K562 (cell line): ENCODE data around the gene ELF1. TPM values are rescaled to one million over a fixed set of nuclear protein-coding genes. Genes with fewer than 3 reads are reported as not detected.
A peak's percentile ranks its signal among the peaks of the same experiment; 100 is the strongest.
"Not testable (repeated sequence)": the region's sequence is repeated elsewhere in the genome, so short reads cannot be mapped to it uniquely, and the experiment has no call there.

Experiments used
- ATAC-seq: fragments of 200-7000 bp; cut with Tn5 transposase; 3 replicates; pipeline ENCODE4 v1.9.1; 2020; ENCODE audit warnings: moderate library complexity
- BruUV-seq: library from RNA; stranded (reverse); fragments of 400-500 nt; replicated peaks from 2 replicates; lab custom pipeline; 2021; lab: Mats Ljungman, UMichigan
- CTCF ChIA-PET: fragments of 300-600 bp; formaldehyde crosslinking; extraction: SDS; loops from one replicate; lab custom pipeline; 2021; ENCODE audit warnings: low intra/inter-chr PET ratio; lab: Yijun Ruan, JAX
- POLR2A ChIA-PET: fragments of 300-600, 350-650 bp; sonication (Branson Sonifier 250); formaldehyde crosslinking; extraction: SDS; loops from one replicate; lab custom pipeline; 2021; ENCODE audit warnings: antibody characterized with exemption, inconsistent platforms; lab: Yijun Ruan, JAX
- DNase-seq, 4 experiments: peaks; one replicate each; pipeline versions ENCODE4 v3.0.0 to v3.0.0-alpha.2; 2011 to 2018; ENCODE audit warnings: low spot score in 3 of 4, mixed read lengths in 3 of 4; ENCODE audit errors: extremely low read depth in 1 of 4
- FAIRE-seq: peaks from 2 replicates; lab custom pipeline; 2011; peaks lifted over from hg19 to GRCh38; lab: Jason Lieb, UNC
- H2AFZ ChIP-seq: 2 replicates; pipeline ENCODE4 v1.6.0; 2011; ENCODE audit warnings: low read depth, low read length, control low read depth, inconsistent platforms
- H3K27ac ChIP-seq: fragments of 200-600 bp; 3 replicates; pipeline ENCODE4 v1.8.0; 2011; ENCODE audit warnings: low read depth, mild to moderate bottlenecking, control low read depth, inconsistent platforms, low read length, moderate library complexity, mixed read lengths; ENCODE audit errors: extremely low read depth
- H3K27me3 ChIP-seq, 2 experiments: fragments of 300-600 bp in 1 of 2; 2 replicates in 1 of 2; 3 replicates in 1 of 2; pipeline versions ENCODE4 v1.6.0 to v1.8.0; 2011; ENCODE audit warnings: inconsistent platforms in 2 of 2, low read length in 2 of 2, mild to moderate bottlenecking in 1 of 2, mixed read lengths in 1 of 2, moderate library complexity in 1 of 2; ENCODE audit not compliant: control insufficient read depth in 2 of 2, insufficient read depth in 2 of 2
- H3K36me3 ChIP-seq: fragments of 300-600 bp; 3 replicates; pipeline ENCODE4 v1.8.0; 2011; ENCODE audit warnings: mild to moderate bottlenecking, low read length, inconsistent platforms; ENCODE audit not compliant: control insufficient read depth, insufficient read depth
- H3K4me1 ChIP-seq, 2 experiments: fragments of 200-600 bp in 1 of 2; replicated peaks in 1 of 2; 2 replicates in 1 of 2; 3 replicates in 1 of 2; pipeline versions ENCODE4 v1.5.1 to v1.8.0; 2011; ENCODE audit warnings: inconsistent platforms in 2 of 2, low read length in 2 of 2, mild to moderate bottlenecking in 1 of 2, mixed read lengths in 1 of 2, moderate library complexity in 1 of 2; ENCODE audit not compliant: control insufficient read depth in 2 of 2, insufficient read depth in 2 of 2
- H3K4me2 ChIP-seq: 2 replicates; pipeline ENCODE4 v1.6.1; 2011; ENCODE audit warnings: low read length, control low read depth, inconsistent platforms, mixed read lengths; ENCODE audit not compliant: insufficient read depth
- H3K4me3 ChIP-seq: fragments of 200-600 bp; sonication (generic), shearing (Covaris generic); 2 replicates; pipeline ENCODE4 v1.5.1; 2016; ENCODE audit warnings: control low read depth, inconsistent platforms
- H3K79me2 ChIP-seq: fragments of 200-600 bp; 3 replicates; pipeline ENCODE4 v1.8.0; 2011; ENCODE audit warnings: low read length, inconsistent platforms; ENCODE audit not compliant: control insufficient read depth, insufficient read depth
- H3K9ac ChIP-seq, 2 experiments: 2 replicates each; pipeline versions ENCODE4 v1.6.0 to v1.6.1; 2011; ENCODE audit warnings: low read depth in 2 of 2, low read length in 2 of 2, control low read depth in 1 of 2, inconsistent platforms in 1 of 2, mild to moderate bottlenecking in 1 of 2, mixed read lengths in 1 of 2; ENCODE audit not compliant: insufficient read depth in 1 of 2
- H3K9me1 ChIP-seq: one replicate; pipeline ENCODE4 v1.6.0; 2011; ENCODE audit warnings: inconsistent platforms, mild to moderate bottlenecking, low read length, moderate library complexity; ENCODE audit not compliant: control insufficient read depth, insufficient read depth
- H3K9me3 ChIP-seq: replicated peaks from 2 replicates; pipeline ENCODE4 v1.5.1; 2011; ENCODE audit warnings: low read depth, low read length, inconsistent platforms; ENCODE audit not compliant: control insufficient read depth, insufficient read depth
- H4K20me1 ChIP-seq: replicated peaks from 2 replicates; pipeline ENCODE4 v1.6.1; 2011; ENCODE audit warnings: low read length, inconsistent platforms, mixed read lengths; ENCODE audit not compliant: control insufficient read depth, insufficient read depth
- BCOR ChIP-seq: fragments of 450-650 bp; IDR thresholded peaks from 2 replicates; pipeline ENCODE4 v1.6.1; 2016
- HNRNPL ChIP-seq: fragments of 200-400 bp; formaldehyde crosslinking; IDR thresholded peaks from 2 replicates; pipeline ENCODE4 v1.6.1; 2017; ENCODE audit warnings: low read depth, mild to moderate bottlenecking, low read length
- KDM1A ChIP-seq, 2 experiments: fragments of 450-650 bp; IDR thresholded peaks; 2 replicates each; pipeline ENCODE4 v1.6.1; 2016; ENCODE audit warnings: mild to moderate bottlenecking in 2 of 2
- SPI1 ChIP-seq: IDR thresholded peaks from 2 replicates; pipeline ENCODE4 v1.6.1; 2011; ENCODE audit warnings: low read depth, low read length, control low read depth, borderline replicate concordance
- ZNF146 ChIP-seq: IDR thresholded peaks from one replicate; pipeline ENCODE4 v1.6.1; 2018; ENCODE audit warnings: missing compliant biosample characterization; ENCODE audit not compliant: unreplicated experiment
- WGBS: fragments of 100-300 bp; shearing (Covaris generic); methylation state at CpG from one replicate; pipeline ENCODE4 v1.1.6; 2016; ENCODE audit warnings: low coverage, mixed read lengths; ENCODE audit not compliant: insufficient coverage; ENCODE audit errors: missing lambda C conversion rate; 5-methylcytosine and 5-hydroxymethylcytosine counted together
- in situ Hi-C: fragments of 300-500 bp; cut with MboI; formaldehyde crosslinking; loops from 4 replicates; pipeline ENCODE4 v1.15.0; 2018; ENCODE audit warnings: inconsistent platforms, mixed read lengths
- intact Hi-C: fragments of 100-400 bp; cut with micrococcal nuclease; formaldehyde crosslinking; loops from 2 replicates; pipeline ENCODE4 v1.14.2; 2022
- polyA plus RNA-seq, 8 experiments: library from polyadenylated mRNA; depleted of rRNA in 4 of 8; stranded (reverse) in 5 of 8; unstranded in 3 of 8; fragments of >200 nt; fragmentation: Nextera tagmentation in 2 of 8; fragmentation: Illumina TruSeq in 1 of 8; extraction: Ambion mirVana in 2 of 8; extraction: Trizol in 1 of 8; gene quantifications; 2 replicates each; pipeline versions ENCODE4 v1.2.1 to v1.2.3, GENCODE V29; 2011 to 2014; ENCODE audit warnings: inconsistent platforms in 1 of 8, missing spikeins in 1 of 8
- total RNA-seq, 7 experiments: library from RNA; depleted of rRNA in 6 of 7; stranded (reverse); fragments of >200 nt in 6 of 7; fragmentation: Illumina TruSeq in 2 of 7; extraction: Trizol in 2 of 7; gene quantifications; 2 replicates each; pipeline versions ENCODE4 v1.2.1 to v1.2.3, GENCODE V29; 2011 to 2021; ENCODE audit warnings: low replicate concordance in 1 of 7

ELF1 gene
- total and polyA plus RNA-seq, 9 of the 15 experiments (the other 6 are each of a cell fraction or from before 2014, with no cell fraction given) = 24.7 to 54.4 (median 33.4) TPM

GRCh38 chr13:41036557-41036956 lies 17.4 kb upstream of the ELF1 start:
- H2AFZ ChIP-seq, H3K9me1 ChIP-seq, BruUV-seq, H3K9me3 ChIP-seq, H3K4me1 ChIP-seq, H3K4me2 ChIP-seq, ATAC-seq, H3K27me3 ChIP-seq, POLR2A ChIA-PET, H3K4me3 ChIP-seq, H3K27ac ChIP-seq, H4K20me1 ChIP-seq, in situ Hi-C loops, CTCF ChIA-PET, H3K9ac ChIP-seq, H3K36me3 ChIP-seq, DNase-seq, FAIRE-seq, intact Hi-C loops: not testable (repeated sequence)
- 62% methylated on average over 4 of the region's 5 CpGs for WGBS
- TF ChIP-seq BCOR = 0 out of 2 replicates have a peak, but pooled peaks have one; percentile 20
- peak; percentile 54 for TF ChIP-seq ZNF146 (CRISPR knock-in tag)
- 0 out of 4 replicates have a peak, but pooled peaks of 1 of the 2 experiments have one; percentile 18 for TF ChIP-seq KDM1A (IDR thresholded peaks at IDR 0.05)
- peaks cover 59% of the 10 kb centered on the region for H3K79me2 ChIP-seq

- ATAC-seq = peak; percentile 25; the same call in 1 of the 3 replicates
- H3K4me2 ChIP-seq = no peak overlapping the region
- H3K9me3 ChIP-seq = no peaks in the 10 kb centered on the region
- H4K20me1 ChIP-seq = no peaks in the 10 kb centered on the region
- WGBS = 69% methylated on average over 5 of the region's 5 CpGs
- no peak for DNase-seq
- no peaks in the 10 kb centered on the region for H3K36me3 ChIP-seq
- intact Hi-C loops = no loop called here
- peaks cover 52% of the 10 kb centered on the region for H3K79me2 ChIP-seq
- peaks cover 0 to 7% of the 10 kb centered on the region in 2 experiments; a peak in 3 of 5 replicates for H3K4me1 ChIP-seq
- BruUV-seq = no TSS peak
- H3K9ac ChIP-seq = no peak overlapping the region
- in situ Hi-C loops = no loop called here
- 0 out of 2 replicates have a peak overlapping the region, but pooled peaks have one; percentile 9 for H2AFZ ChIP-seq
- FAIRE-seq = no peak
- no peaks in the 10 kb centered on the region for H3K9me1 ChIP-seq
- POLR2A ChIA-PET = no interaction called here
- TF ChIP-seq SPI1 (peak; percentile 29; the same call in 1 of the 2 replicates), HNRNPL (no peak)
- no peak overlapping the region for H3K4me3 ChIP-seq
- CTCF ChIA-PET = no interaction called here
- no peak overlapping the region for H3K27ac ChIP-seq
- H3K27me3 ChIP-seq = no peaks in the 10 kb centered on the region
Measured at GRCh38 chr13:41034881-41035280, 15.8 kb upstream of the ELF1 start.
